ENCODE measurements around the gene LHPP.

DNA sequence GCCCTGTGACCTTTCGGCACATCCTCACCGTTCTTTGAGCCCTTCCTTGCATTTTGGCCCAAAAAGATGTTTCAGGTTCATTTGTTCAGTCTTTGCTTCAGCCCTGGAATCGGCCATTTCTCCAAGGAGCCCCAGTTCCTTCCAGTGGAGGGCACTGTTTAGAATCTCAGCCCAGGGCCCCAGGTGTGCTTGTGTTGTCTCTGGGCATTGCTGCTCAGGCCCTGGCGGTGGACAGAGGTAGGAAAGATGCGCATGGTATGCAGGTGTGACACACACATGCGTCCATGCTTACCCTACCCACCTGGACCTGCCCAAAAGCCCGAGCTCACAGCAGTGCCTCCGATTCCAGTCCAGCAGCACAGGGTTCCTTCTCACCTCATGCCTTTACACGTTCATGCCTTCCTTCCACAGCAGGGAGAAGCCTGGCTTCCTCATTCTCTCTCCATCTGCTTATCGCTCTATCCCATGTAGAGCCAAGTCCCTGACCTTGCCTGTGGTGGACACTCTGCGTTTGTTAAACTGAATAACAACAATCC is 70.6 kb downstream of the LHPP start:
- TF ChIP-seq MYC (IDR thresholded peaks at IDR 0.05; ENCODE audit: low read depth, low read length) (no peak), CTCF (IDR thresholded peaks at IDR 0.05; ENCODE audit: low read depth, low read length) (peak; percentile 58)

Measured in NB4 (cell line).